Kidney (tissue), 14 donors: ENCODE measurements around the gene CAP1. TPM values are rescaled to one million over a fixed set of nuclear protein-coding genes. Genes with fewer than 3 reads are reported as not detected.

Experiments
- DNase-seq, 5 donors: peaks; one replicate each; pipeline ENCODE4 v3.0.0-alpha.2; 2013 to 2020
- FAIRE-seq: peaks from 2 replicates; lab custom pipeline; 2012; peaks lifted over from hg19 to GRCh38; lab: Jason Lieb, UNC
- H3K27ac ChIP-seq, 2 donors: one replicate each; pipeline ENCODE4 v1.7.0; 2013; ENCODE audit warnings: low read depth in 2 of 2, low read length in 2 of 2, inconsistent platforms in 1 of 2
- H3K27me3 ChIP-seq: one replicate; pipeline ENCODE4 v1.7.1; 2013; ENCODE audit warnings: low read length, inconsistent platforms; ENCODE audit not compliant: control insufficient read depth, insufficient read depth
- H3K36me3 ChIP-seq, 3 donors: one replicate each; pipeline versions ENCODE4 v1.7.0 to v1.7.1; 2013; ENCODE audit warnings: low read length in 3 of 3, control low read depth in 1 of 3, inconsistent platforms in 1 of 3; ENCODE audit not compliant: insufficient read depth in 3 of 3, control insufficient read depth in 2 of 3
- H3K4me1 ChIP-seq, 3 donors: one replicate each; pipeline versions ENCODE4 v1.7.0 to v1.7.1; 2013; ENCODE audit warnings: low read length in 3 of 3, inconsistent platforms in 1 of 3, low read depth in 1 of 3; ENCODE audit not compliant: control insufficient read depth in 2 of 3, insufficient read depth in 2 of 3
- H3K4me3 ChIP-seq, 3 donors: one replicate each; pipeline versions ENCODE4 v1.7.0 to v1.8.1; 2013; ENCODE audit warnings: low read length in 3 of 3, control low read depth in 1 of 3, inconsistent platforms in 1 of 3
- H3K9ac ChIP-seq, 3 donors: one replicate each; pipeline versions ENCODE4 v1.7.0 to v1.7.1; 2013; ENCODE audit warnings: low read length in 3 of 3, control low read depth in 1 of 3, inconsistent platforms in 1 of 3
- H3K9me3 ChIP-seq, 3 donors: one replicate each; pipeline versions ENCODE4 v1.7.0 to v1.7.1; 2013; ENCODE audit warnings: low read length in 3 of 3, control low read depth in 1 of 3, inconsistent platforms in 1 of 3; ENCODE audit not compliant: control insufficient read depth in 2 of 3, insufficient read depth in 1 of 3
- CTCF ChIP-seq: IDR thresholded peaks from 3 replicates; pipeline ENCODE4 v1.5.1; 2012; ENCODE audit warnings: mild to moderate bottlenecking, moderate library complexity, borderline replicate concordance; ENCODE audit not compliant: insufficient read depth; ENCODE audit errors: extremely low read depth
- intact Hi-C: fragments of 100-400 bp; cut with DNase I; formaldehyde crosslinking; loops from one replicate; pipeline ENCODE4 v1.11.1; 2022
- polyA plus RNA-seq: library from polyadenylated mRNA; stranded (reverse); fragments of 350-450 nt; fragmentation: Illumina TruSeq; extraction: RNeasy Lipid Tissue Mini Kit (QIAGEN cat#74804); gene quantifications from one replicate; pipeline ENCODE4 v1.2.3, GENCODE V29; 2014; ENCODE audit warnings: low read depth, low replicate concordance; ENCODE audit not compliant: insufficient read depth
- total RNA-seq: library from RNA; stranded (reverse); fragmentation: NEBNext Ultra II Directional; extraction: Animal tissue kit (Norgen Biotek cat#: 25700); gene quantifications from one replicate; pipeline ENCODE4 v1.2.1, GENCODE V29; 2021
- donor health status: control.
- donor health status: control.
- donor health status: control.
- donor health status: control.
- donor health status: control.
- donor health status: DM: yes; HTN: yes; CAD: no.
- donor health status: Normal renal cell carcinoma (clear cell type).

The CAP1 gene
- total and polyA plus RNA-seq, 2 donors from 2014 or later, result 128 to 328 TPM

- H3K9me3 ChIP-seq, result no peaks in the 10 kb centered on the region
- DNase-seq, result no peak
- H3K36me3 ChIP-seq, result peaks cover 0 to 7% (median 0%) of the 10 kb centered on the region in 3 donors
- H3K27ac ChIP-seq, result no peak overlapping the region
- H3K4me1 ChIP-seq, result peaks cover 0 to 16% (median 16%) of the 10 kb centered on the region in 3 donors
- H3K9ac ChIP-seq, result no peak overlapping the region
- no peaks in the 10 kb centered on the region for H3K27me3 ChIP-seq
- intact Hi-C loops, result no loop called here
- FAIRE-seq, result no peak
- H3K4me3 ChIP-seq, result no peak overlapping the region
- no peak for TF ChIP-seq CTCF
These were observed 5.2 kb downstream of the CAP1 start for GRCh38 chr1:40045766-40046165.

DNA sequence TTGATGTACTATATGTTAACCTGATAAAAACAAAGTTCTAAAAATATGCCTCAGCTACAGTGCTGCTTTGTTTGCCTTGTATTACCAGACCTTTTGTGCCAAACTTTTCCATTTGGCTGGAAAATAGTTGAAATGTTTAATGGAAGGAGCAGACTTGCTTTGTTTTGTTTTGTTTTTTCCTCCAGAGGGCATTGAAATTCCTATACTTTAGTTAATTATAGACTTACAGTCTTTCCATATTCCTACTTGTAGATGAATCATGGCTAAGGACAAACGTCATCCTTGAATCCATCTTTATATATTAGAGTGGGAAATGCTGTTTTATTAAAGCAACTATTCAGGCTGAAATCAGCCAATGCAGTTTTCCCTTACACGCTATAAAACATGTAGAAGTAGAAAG, 6.7 kb downstream of the CAP1 start:
- Histone ChIP-seq H3K9me3 (no peaks in the 10 kb centered on the region), H3K9ac (no peak overlapping the region), H3K36me3 (peaks cover 0 to 7% (median 0%) of the 10 kb centered on the region in 3 donors), H3K4me1 (peaks cover 0 to 11% (median 6%) of the 10 kb centered on the region in 3 donors), H3K27ac (no peak overlapping the region), H3K27me3 (no peaks in the 10 kb centered on the region), H3K4me3 (no peak overlapping the region)
- FAIRE-seq (no peak), DNase-seq (no peak)
- TF ChIP-seq CTCF, result no peak
- intact Hi-C loops, result no loop called here

GRCh38 chr1:40047769-40048168, 7.2 kb downstream of the CAP1 start:
- FAIRE-seq, result no peak
- intact Hi-C loops, result no loop called here
- Histone ChIP-seq H3K4me1 (peaks cover 0 to 6% (median 1%) of the 10 kb centered on the region in 3 donors), H3K4me3 (no peak overlapping the region), H3K27me3 (no peaks in the 10 kb centered on the region), H3K36me3 (peaks cover 0 to 7% (median 0%) of the 10 kb centered on the region in 3 donors), H3K27ac (no peak overlapping the region), H3K9me3 (no peaks in the 10 kb centered on the region), H3K9ac (no peak overlapping the region)
- DNase-seq, result no peak
- TF ChIP-seq CTCF, result no peak

GRCh38 chr1:40049725-40050124, 9.2 kb downstream of the CAP1 start:
- H3K4me1 ChIP-seq, result peaks cover 0 to 4% (median 0%) of the 10 kb centered on the region in 3 donors
- intact Hi-C loops, result no loop called here

More at GRCh38 chr1:40049725-40050124, 9.2 kb downstream of the CAP1 start:
- FAIRE-seq (no peak), DNase-seq (no peak)
- Histone ChIP-seq H3K4me3 (no peak overlapping the region), H3K36me3 (peaks cover 0 to 7% (median 0%) of the 10 kb centered on the region in 3 donors), H3K9me3 (no peaks in the 10 kb centered on the region), H3K27ac (no peak overlapping the region), H3K27me3 (no peaks in the 10 kb centered on the region), H3K9ac (no peak overlapping the region)
- TF ChIP-seq CTCF, result no peak
